Kidney glomerular epithelial cell (primary cell): Measurements from ENCODE around the gene GPRC5A.

Experiments
- DNase-seq: peaks from one replicate; lab custom pipeline; 2025; lab: John Stamatoyannopoulos, UW

Gene GPRC5A

GRCh38 chr12:12941450-12942350 lies 50.3 kb downstream of the GPRC5A start:
- no peak for DNase-seq

- DNase-seq = no peak
Observed at GRCh38 chr12:12943586-12944260, 52.4 kb downstream of the GPRC5A start.

GRCh38 chr12:12945591-12945990 lies 54.2 kb downstream of the GPRC5A start:
- no peak for DNase-seq

- no peak for DNase-seq
Observed at GRCh38 chr12:12946686-12947355, 55.5 kb downstream of the GPRC5A start.

- no peak for DNase-seq
Observed at GRCh38 chr12:12947902-12948301, 56.5 kb downstream of the GPRC5A start.

- DNase-seq = no peak
Observed at GRCh38 chr12:12951504-12951903, 60.1 kb downstream of the GPRC5A start.

- no peak for DNase-seq
Observed at GRCh38 chr12:12952036-12952435, 60.7 kb downstream of the GPRC5A start, which contains the start of gene GPRC5D. TSS of gene GPRC5D (minus strand) at chr12:12952170. CDS start at chr12:12950384, 1,786 bp downstream.

- peak; percentile 46 for DNase-seq
Observed at GRCh38 chr12:12954356-12954755, 63.0 kb downstream of the GPRC5A start.

GRCh38 chr12:12954878-12955625 lies 63.7 kb downstream of the GPRC5A start:
- DNase-seq = peak; percentile 46

- no peak for DNase-seq
Observed at GRCh38 chr12:12958886-12959285, 67.5 kb downstream of the GPRC5A start.

- DNase-seq = no peak
Observed at GRCh38 chr12:12960639-12961209, 69.4 kb downstream of the GPRC5A start.

- DNase-seq = no peak
Observed at GRCh38 chr12:12964255-12964654, 72.9 kb downstream of the GPRC5A start.

- no peak for DNase-seq
Observed at GRCh38 chr12:12965836-12966235, 74.5 kb downstream of the GPRC5A start.
